Spinal cord (tissue), 10 donors: ENCODE data around the gene P2RY13. TPM values are rescaled to one million over a fixed set of nuclear protein-coding genes. Genes with fewer than 3 reads are reported as not detected.

ENCODE experiments used
- DNase-seq, 6 donors: peaks; one replicate each; pipeline versions ENCODE4 v3.0.0 to v3.0.0-alpha.2; 2013 to 2015; ENCODE audit warnings: low spot score in 6 of 6, low read depth in 4 of 6
- H3K27ac ChIP-seq: one replicate; pipeline ENCODE4 v1.5.1; 2013; ENCODE audit warnings: low read depth, low read length, control low read depth
- H3K27me3 ChIP-seq: one replicate; pipeline ENCODE4 v1.6.1; 2013; ENCODE audit warnings: low read length; ENCODE audit not compliant: control insufficient read depth, insufficient read depth
- H3K36me3 ChIP-seq: one replicate; pipeline ENCODE4 v1.6.1; 2013; ENCODE audit warnings: low read length; ENCODE audit not compliant: control insufficient read depth, insufficient read depth
- H3K4me1 ChIP-seq: one replicate; pipeline ENCODE4 v1.6.1; 2013; ENCODE audit warnings: low read length; ENCODE audit not compliant: control insufficient read depth, insufficient read depth
- H3K4me3 ChIP-seq: one replicate; pipeline ENCODE4 v1.5.1; 2013; ENCODE audit warnings: low read depth, low read length, control low read depth
- H3K9me3 ChIP-seq: one replicate; pipeline ENCODE4 v1.6.1; 2013; ENCODE audit warnings: low read length; ENCODE audit not compliant: control insufficient read depth, insufficient read depth
- WGBS: methylation state at CpG from one replicate; pipeline ENCODE4 v1.1.5; 2013; ENCODE audit warnings: missing lambda C conversion rate; ENCODE audit not compliant: insufficient coverage; 5-methylcytosine and 5-hydroxymethylcytosine counted together
- long read RNA-seq, 4 donors: transcript quantifications; one replicate each; lab custom pipeline, GENCODE V29; 2026
- polyA plus RNA-seq, 2 donors: library from polyadenylated mRNA; unstranded; fragments of 120-200 nt; gene quantifications; one replicate each; pipeline ENCODE4 v1.2.1, GENCODE V29; 2013; ENCODE audit not compliant: insufficient read length in 2 of 2
- total RNA-seq, 2 donors: library from RNA; depleted of rRNA in 1 of 2; stranded (reverse); fragments of 120-200 nt in 1 of 2; fragments of >200 nt in 1 of 2; gene quantifications; one replicate each; pipeline versions ENCODE4 v1.2.3 to v1.2.4, GENCODE V29; 2013 to 2014
- donor health status: healthy.

P2RY13 gene
- total RNA-seq (10 to 100 TPM in 1 of 2 donors, 1 to 10 TPM in 1; 5.8 to 15.3 TPM), polyA plus RNA-seq (10 to 100 TPM in 1 of 2 donors, 1 to 10 TPM in 1; 7.5 to 10.6 TPM)
- long read RNA-seq, donor 1, transcript P2RY13-201 (2 exons, 2,764 nt), result major isoform, 6 of 6 reads
- long read RNA-seq, donor 1, partial matches to known transcripts, result 0 of 6 reads
- long read RNA-seq, donor 1, other reads (novel, unspliced or antisense), result 0 of 6 reads
- long read RNA-seq, donor 2, partial matches to known transcripts, result 0 of 3 reads
- long read RNA-seq, donor 2, other reads (novel, unspliced or antisense), result 0 of 3 reads
- long read RNA-seq, donor 3, partial matches to known transcripts, result 0 of 3 reads
- long read RNA-seq, donor 3, other reads (novel, unspliced or antisense), result 0 of 3 reads
- long read RNA-seq, donor 4, result 0 reads

- WGBS, result no CpG with 5 or more reads among the region's 1 CpG
- no peaks in the 10 kb centered on the region for H3K4me1 ChIP-seq
- H3K36me3 ChIP-seq, result no peaks in the 10 kb centered on the region
- H3K27me3 ChIP-seq, result no peaks in the 10 kb centered on the region
- no peak within 1 kb of the TSS for H3K4me3 ChIP-seq
- no peaks in the 10 kb centered on the region for H3K9me3 ChIP-seq
- H3K27ac ChIP-seq, result no peak within 1 kb of the TSS
- no peak for DNase-seq
Observed at GRCh38 chr3:151329363-151329762, at the start of gene P2RY13. Gene P2RY13, minus strand, starts transcription at chr3:151329549. Its CDS starts 21 bp downstream, at chr3:151329528.

- Histone ChIP-seq H3K36me3 (peaks cover 3% of the 10 kb centered on the region), H3K9me3 (no peaks in the 10 kb centered on the region), H3K4me1 (no peaks in the 10 kb centered on the region), H3K27me3 (no peaks in the 10 kb centered on the region), H3K4me3 (no peak overlapping the region), H3K27ac (no peak overlapping the region)
- WGBS, result 89% methylated on average over 7 of the region's 8 CpGs
- no peak for DNase-seq
Observed at GRCh38 chr3:151377768-151378385, 48.5 kb upstream of the P2RY13 start.

- Histone ChIP-seq H3K4me3 (no peak overlapping the region), H3K27me3 (no peaks in the 10 kb centered on the region), H3K4me1 (no peaks in the 10 kb centered on the region), H3K27ac (no peak overlapping the region), H3K36me3 (no peaks in the 10 kb centered on the region), H3K9me3 (no peaks in the 10 kb centered on the region)
- WGBS, result no CpG with 5 or more reads among the region's 4 CpGs
- peak in 2 of 6 donors; percentile 20 to 22 for DNase-seq
Observed at GRCh38 chr3:151372063-151372820, 42.9 kb upstream of the P2RY13 start.

- no peaks in the 10 kb centered on the region for H3K9me3 ChIP-seq
- no peaks in the 10 kb centered on the region for H3K36me3 ChIP-seq
- H3K27ac ChIP-seq, result no peak overlapping the region
- no peaks in the 10 kb centered on the region for H3K27me3 ChIP-seq
- DNase-seq, result no peak
- no peaks in the 10 kb centered on the region for H3K4me1 ChIP-seq
- no peak overlapping the region for H3K4me3 ChIP-seq
Observed at GRCh38 chr3:151371526-151371925, 42.2 kb upstream of the P2RY13 start.

GRCh38 chr3:151367448-151367847, 38.1 kb upstream of the P2RY13 start:
- H3K27me3 ChIP-seq, result no peaks in the 10 kb centered on the region
- no peaks in the 10 kb centered on the region for H3K9me3 ChIP-seq
- WGBS, result no CpG with 5 or more reads among the region's 5 CpGs
- H3K36me3 ChIP-seq, result no peaks in the 10 kb centered on the region
- H3K27ac ChIP-seq, result no peak overlapping the region
- H3K4me1 ChIP-seq, result no peaks in the 10 kb centered on the region
- DNase-seq, result no peak
- H3K4me3 ChIP-seq, result no peak overlapping the region

- no CpG with 5 or more reads among the region's 3 CpGs for WGBS
- Histone ChIP-seq H3K36me3 (no peaks in the 10 kb centered on the region), H3K4me1 (no peaks in the 10 kb centered on the region), H3K27ac (no peak overlapping the region), H3K9me3 (no peaks in the 10 kb centered on the region), H3K4me3 (no peak overlapping the region), H3K27me3 (no peaks in the 10 kb centered on the region)
- DNase-seq, result no peak
Observed at GRCh38 chr3:151366993-151367392, 37.6 kb upstream of the P2RY13 start.

GRCh38 chr3:151362751-151363174, 33.4 kb upstream of the P2RY13 start:
- 90% methylated on average over 2 of the region's 3 CpGs for WGBS
- DNase-seq, result no peak
- Histone ChIP-seq H3K27ac (no peak overlapping the region), H3K9me3 (no peaks in the 10 kb centered on the region), H3K4me1 (no peaks in the 10 kb centered on the region), H3K27me3 (no peaks in the 10 kb centered on the region), H3K4me3 (no peak overlapping the region), H3K36me3 (no peaks in the 10 kb centered on the region)

GRCh38 chr3:151357463-151357850, 28.1 kb upstream of the P2RY13 start:
- WGBS, result no CpG with 5 or more reads among the region's 2 CpGs
- no peaks in the 10 kb centered on the region for H3K27me3 ChIP-seq
- peaks cover 3% of the 10 kb centered on the region for H3K36me3 ChIP-seq
- H3K9me3 ChIP-seq, result no peaks in the 10 kb centered on the region
- no peak overlapping the region for H3K27ac ChIP-seq
- DNase-seq, result peak in 2 of 6 donors; percentile 25 to 65
- no peaks in the 10 kb centered on the region for H3K4me1 ChIP-seq
- no peak overlapping the region for H3K4me3 ChIP-seq

- H3K36me3 ChIP-seq, result peaks cover 3% of the 10 kb centered on the region
- DNase-seq, result peak in 1 of 6 donors; percentile 36
- WGBS, result no CpG with 5 or more reads among the region's 2 CpGs
- H3K9me3 ChIP-seq, result no peaks in the 10 kb centered on the region
- no peak overlapping the region for H3K4me3 ChIP-seq
- H3K4me1 ChIP-seq, result no peaks in the 10 kb centered on the region
- no peaks in the 10 kb centered on the region for H3K27me3 ChIP-seq
- H3K27ac ChIP-seq, result no peak overlapping the region
Observed at GRCh38 chr3:151356794-151357462, 27.6 kb upstream of the P2RY13 start.
